HL-60 (cell line): ENCODE data around the gene OR4A15.

Source experiments
- CTCF ChIP-seq: IDR thresholded peaks from one replicate; pipeline ENCODE4 v1.5.1; 2011; ENCODE audit warnings: low read length, control low read depth, inconsistent platforms; ENCODE audit not compliant: insufficient read depth
- POLR2AphosphoS5 ChIP-seq: IDR thresholded peaks from 2 replicates; pipeline ENCODE4 v1.6.1; 2012; ENCODE audit warnings: low read depth
- REST ChIP-seq: IDR thresholded peaks from 2 replicates; pipeline ENCODE4 v1.6.1; 2012; ENCODE audit warnings: low read depth; ENCODE audit not compliant: insufficient replicate concordance

- TF ChIP-seq CTCF (no peak), REST (no peak), POLR2AphosphoS5 (no peak)
Observed at GRCh38 chr11:55349032-55349431, 18.7 kb upstream of the OR4A15 start.
